ENCODE data around the gene RXFP3. TPM values are rescaled to one million over a fixed set of nuclear protein-coding genes. Genes with fewer than 3 reads are reported as not detected.
"Not testable (repeated sequence)": the region's sequence is repeated elsewhere in the genome, so short reads cannot be mapped to it uniquely, and the experiment has no call there.

RXFP3 gene
- total RNA-seq, 1 experiment from 2014 or later, result not detected

- peak; percentile 66 for DNase-seq (ENCODE audit: low read depth)
These were observed 2.0 kb upstream of the RXFP3 start for GRCh38 chr5:33934176-33934575.

- DNase-seq (ENCODE audit: low read depth), result peak; percentile 59
These were observed 194 bp upstream of the RXFP3 start for GRCh38 chr5:33936004-33936380.

GRCh38 chr5:33937017-33937706 lies 976 bp downstream of the RXFP3 start:
- DNase-seq (ENCODE audit: low read depth), result no peak

GRCh38 chr5:33937707-33938506 lies 1.7 kb downstream of the RXFP3 start:
- no peak for DNase-seq (ENCODE audit: low read depth)

- DNase-seq (ENCODE audit: low read depth), result no peak
These were observed 2.3 kb downstream of the RXFP3 start for GRCh38 chr5:33938507-33938796.

- no peak for DNase-seq (ENCODE audit: low read depth)
These were observed 2.7 kb downstream of the RXFP3 start for GRCh38 chr5:33938881-33939280.

- peak; percentile 51 for DNase-seq (ENCODE audit: low read depth)
These were observed 3.5 kb downstream of the RXFP3 start for GRCh38 chr5:33939556-33940262.

GRCh38 chr5:33941090-33941489 lies 4.9 kb downstream of the RXFP3 start:
- DNase-seq (ENCODE audit: low read depth), result no peak

- no peak for DNase-seq (ENCODE audit: low read depth)
These were observed 8.5 kb downstream of the RXFP3 start for GRCh38 chr5:33944543-33945132.

GRCh38 chr5:33952175-33952574 lies 16.0 kb downstream of the RXFP3 start:
- not testable (repeated sequence) for DNase-seq (ENCODE audit: low read depth)

- DNase-seq (ENCODE audit: low read depth), result no peak
These were observed 21.5 kb downstream of the RXFP3 start for GRCh38 chr5:33957577-33958150.

GRCh38 chr5:33958176-33958575 lies 22.0 kb downstream of the RXFP3 start:
- no peak for DNase-seq (ENCODE audit: low read depth)

- DNase-seq (ENCODE audit: low read depth), result no peak
These were observed 28.0 kb downstream of the RXFP3 start for GRCh38 chr5:33964132-33964700.

- no peak for DNase-seq (ENCODE audit: low read depth)
These were observed 30.6 kb downstream of the RXFP3 start for GRCh38 chr5:33966805-33967204.

GRCh38 chr5:33968211-33969005 lies 32.2 kb downstream of the RXFP3 start:
- DNase-seq (ENCODE audit: low read depth), result no peak

- peak; percentile 61 for DNase-seq (ENCODE audit: low read depth)
These were observed 33.6 kb downstream of the RXFP3 start for GRCh38 chr5:33969572-33970452.

- no peak for DNase-seq (ENCODE audit: low read depth)
These were observed 37.1 kb downstream of the RXFP3 start for GRCh38 chr5:33973271-33973670.

GRCh38 chr5:33975852-33976251 lies 39.7 kb downstream of the RXFP3 start:
- DNase-seq (ENCODE audit: low read depth), result no peak

GRCh38 chr5:33976307-33976706 lies 40.1 kb downstream of the RXFP3 start:
- DNase-seq (ENCODE audit: low read depth), result no peak

- DNase-seq (ENCODE audit: low read depth), result no peak
These were observed 42.1 kb downstream of the RXFP3 start for GRCh38 chr5:33978306-33978705.

Data from M059J (cell line).